Measurements from ENCODE around the gene ACAD9.
"Not testable (repeated sequence)": the region's sequence is repeated elsewhere in the genome, so short reads cannot be mapped to it uniquely, and the experiment has no call there.

Gene ACAD9
- 48.1 to 71.2 (median 68.7) reads per million in 3 experiments for total RNA-seq

- peak; percentile 97 for DNase-seq
These were observed at the start of gene ACAD9 for GRCh38 chr3:128879125-128879969. Gene ACAD9, plus strand, starts transcription at chr3:128879620. Its CDS starts 72 bp downstream, at chr3:128879692.

GRCh38 chr3:128829925-128830625 lies 49.3 kb upstream of the ACAD9 start:
- DNase-seq = not testable (repeated sequence)

- not testable (repeated sequence) for DNase-seq
These were observed 48.7 kb upstream of the ACAD9 start for GRCh38 chr3:128830762-128831161.

- not testable (repeated sequence) for DNase-seq
These were observed 46.4 kb upstream of the ACAD9 start for GRCh38 chr3:128832979-128833378.

GRCh38 chr3:128835096-128835495 lies 44.3 kb upstream of the ACAD9 start:
- no peak for DNase-seq

- DNase-seq = no peak
These were observed 37.2 kb upstream of the ACAD9 start for GRCh38 chr3:128841926-128842920.

- no peak for DNase-seq
These were observed 34.9 kb upstream of the ACAD9 start for GRCh38 chr3:128844502-128844901.

- no peak for DNase-seq
These were observed 34.2 kb upstream of the ACAD9 start for GRCh38 chr3:128845119-128845777.

GRCh38 chr3:128845778-128846485 lies 33.5 kb upstream of the ACAD9 start:
- DNase-seq = peak; percentile 63

- DNase-seq = no peak
These were observed 32.9 kb upstream of the ACAD9 start for GRCh38 chr3:128846486-128846891.

- DNase-seq = no peak
These were observed 31.6 kb upstream of the ACAD9 start for GRCh38 chr3:128847666-128848370.

GRCh38 chr3:128848936-128849335 lies 30.5 kb upstream of the ACAD9 start:
- no peak for DNase-seq

- no peak for DNase-seq
These were observed 29.4 kb upstream of the ACAD9 start for GRCh38 chr3:128849911-128850455.

- no peak for DNase-seq
These were observed 28.9 kb upstream of the ACAD9 start for GRCh38 chr3:128850544-128850943.

GRCh38 chr3:128851601-128852000 lies 27.8 kb upstream of the ACAD9 start:
- DNase-seq = no peak

GRCh38 chr3:128853826-128854225 lies 25.6 kb upstream of the ACAD9 start:
- DNase-seq = no peak

- DNase-seq = no peak
These were observed 24.9 kb upstream of the ACAD9 start for GRCh38 chr3:128854475-128854874.

- DNase-seq = no peak
These were observed 23.9 kb upstream of the ACAD9 start for GRCh38 chr3:128855569-128855968.

- DNase-seq = no peak
These were observed 21.3 kb upstream of the ACAD9 start for GRCh38 chr3:128858167-128858566.

- DNase-seq = no peak
These were observed 19.8 kb upstream of the ACAD9 start for GRCh38 chr3:128859630-128860029.
